Activated T-helper 1 cell treated with anti-CD3 and anti-CD28 coated beads, Interleukin-2, amount 50 U/mL, for 16 hours (primary cell): Measurements from ENCODE around the gene TAF11L4.
"Not testable (repeated sequence)": the region's sequence is repeated elsewhere in the genome, so short reads cannot be mapped to it uniquely, and the experiment has no call there.

Experiments
- DNase-seq, 2 donors: peaks; one replicate each; pipeline ENCODE4 v3.0.0-alpha.2; 2020; ENCODE audit warnings: low read depth in 1 of 2, low spot score in 1 of 2

TAF11L4 gene

DNA sequence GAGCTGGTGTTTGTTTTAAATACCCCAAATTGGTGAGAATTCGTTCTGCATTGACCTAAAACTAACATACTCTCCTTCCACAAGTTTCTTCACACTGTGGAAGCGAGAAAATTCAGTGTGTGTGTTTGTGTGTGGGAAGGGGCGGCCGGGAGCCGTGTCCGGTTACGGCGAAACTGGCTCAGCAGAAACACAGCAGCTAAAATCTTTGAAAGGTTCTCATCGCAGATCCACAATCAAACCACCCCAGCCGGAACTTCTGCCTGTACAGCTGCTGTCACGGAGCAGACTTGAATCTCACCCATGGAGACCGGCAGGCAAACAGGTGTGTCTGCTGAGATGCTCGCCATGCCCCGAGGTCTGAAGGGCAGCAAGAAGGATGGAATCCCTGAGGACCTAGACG is at the start of gene TAF11L4:
TSS of gene TAF11L4 (plus strand) at position 301 of the 400 bp plus-strand sequence.
- not testable (repeated sequence) for DNase-seq

DNA sequence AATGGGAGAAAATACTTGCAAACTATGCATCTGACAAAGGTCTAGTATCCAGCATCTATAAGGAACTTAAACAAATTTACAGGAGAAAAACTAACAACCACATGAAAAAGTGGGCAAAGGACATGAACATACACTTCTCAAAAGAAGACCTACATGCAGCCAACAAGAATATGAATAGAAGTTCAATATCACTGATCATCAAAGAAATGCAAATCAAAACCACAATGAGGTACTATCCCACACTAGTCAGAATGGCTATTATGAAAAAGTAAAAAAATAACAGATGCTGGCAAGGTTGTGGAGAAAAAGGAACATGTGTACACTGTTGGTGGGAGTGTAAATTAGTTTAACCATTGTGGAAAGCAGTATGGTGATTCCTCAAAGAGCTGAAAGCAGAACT is 46.5 kb upstream of the TAF11L4 start:
- not testable (repeated sequence) for DNase-seq

DNA sequence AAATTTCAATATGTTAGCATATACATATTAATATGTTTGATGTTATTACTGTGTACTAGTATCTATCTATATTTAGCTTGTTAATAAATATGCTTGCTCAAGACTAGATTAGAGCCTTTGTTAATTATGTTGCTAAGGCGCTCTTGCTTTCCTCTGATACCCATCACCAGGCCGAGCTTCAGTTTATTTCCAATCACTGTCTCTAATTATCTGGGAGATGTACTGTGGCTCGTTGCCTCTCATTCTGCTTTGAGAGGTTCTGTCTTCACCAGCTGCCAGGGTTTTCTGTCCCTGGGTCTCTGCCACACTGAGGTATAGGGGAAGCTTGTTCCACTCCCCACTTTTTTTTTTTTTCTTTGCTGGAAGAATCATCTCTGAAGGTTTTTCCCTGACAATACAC is 44.6 kb upstream of the TAF11L4 start:
- no peak for DNase-seq

DNA sequence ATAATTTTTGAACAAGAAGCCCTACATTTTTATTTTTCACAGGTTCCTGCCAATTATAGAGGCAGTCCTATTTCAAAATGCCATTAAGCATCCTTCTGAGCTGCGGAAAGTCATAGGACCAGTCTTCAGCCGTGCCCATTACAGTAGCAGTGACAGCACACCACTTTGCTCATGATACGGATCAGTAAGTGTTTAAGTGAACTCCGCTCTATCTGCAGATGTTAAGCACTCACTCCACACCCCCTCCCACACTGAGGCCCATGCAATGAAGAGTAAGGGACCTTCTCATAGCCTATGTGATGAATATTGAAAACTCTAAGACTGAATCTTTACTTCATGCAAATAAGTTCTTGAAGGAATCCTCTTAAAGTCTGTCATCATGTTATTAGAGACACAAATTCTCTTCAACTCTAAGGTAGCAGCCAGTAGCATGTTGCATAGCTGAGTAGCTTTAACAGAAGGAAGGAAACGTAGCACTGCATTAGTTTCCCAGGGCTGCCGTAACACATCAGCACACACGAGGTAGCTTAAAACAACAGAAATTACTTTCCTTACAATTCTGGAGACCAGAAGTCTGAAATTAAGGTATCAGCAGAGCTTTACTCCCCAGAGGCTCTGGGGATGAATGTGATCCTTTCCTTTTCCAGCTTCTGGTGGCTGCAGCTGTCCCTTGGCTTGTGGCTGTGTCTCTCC is 43.9 kb upstream of the TAF11L4 start:
- no peak for DNase-seq

DNA sequence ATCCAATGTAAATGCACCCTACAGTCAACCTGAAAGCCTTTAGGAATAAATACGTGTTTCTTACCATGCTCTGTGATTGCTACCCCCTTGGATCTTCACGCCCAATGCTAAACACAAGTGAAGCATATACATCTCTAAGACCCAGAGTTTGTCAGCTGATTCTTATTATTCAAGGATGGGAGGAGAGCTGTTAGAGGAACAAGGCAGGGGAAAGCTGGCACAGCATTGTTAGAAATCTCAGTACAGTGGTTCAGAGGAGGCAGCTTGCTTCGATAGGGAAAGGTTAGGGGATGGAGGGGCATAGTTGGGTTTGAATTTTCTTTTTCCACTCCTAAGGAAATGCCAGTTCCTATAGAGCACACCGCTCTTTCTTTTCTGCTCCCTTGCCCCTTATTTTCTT is 40.2 kb upstream of the TAF11L4 start:
- DNase-seq, result no peak

DNA sequence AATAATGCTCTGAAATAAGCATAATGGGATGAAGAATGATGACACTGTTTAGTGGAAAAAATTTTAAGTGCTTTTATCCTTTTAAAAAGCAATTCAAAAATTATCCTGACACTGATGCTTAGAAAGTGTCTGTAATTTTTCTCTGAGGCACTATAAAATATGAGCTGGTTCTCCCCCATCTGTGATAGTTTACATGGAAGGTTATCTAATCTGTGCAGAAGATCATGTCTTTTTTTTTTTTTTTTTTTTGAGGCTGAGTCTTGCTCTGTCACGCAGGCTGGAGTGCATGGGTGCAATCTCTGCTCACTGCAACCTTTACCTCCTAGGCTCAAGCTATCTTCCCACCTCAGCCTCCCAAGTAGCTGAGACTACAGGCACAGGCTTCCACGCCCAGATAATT is 38.8 kb upstream of the TAF11L4 start:
- DNase-seq, result no peak

DNA sequence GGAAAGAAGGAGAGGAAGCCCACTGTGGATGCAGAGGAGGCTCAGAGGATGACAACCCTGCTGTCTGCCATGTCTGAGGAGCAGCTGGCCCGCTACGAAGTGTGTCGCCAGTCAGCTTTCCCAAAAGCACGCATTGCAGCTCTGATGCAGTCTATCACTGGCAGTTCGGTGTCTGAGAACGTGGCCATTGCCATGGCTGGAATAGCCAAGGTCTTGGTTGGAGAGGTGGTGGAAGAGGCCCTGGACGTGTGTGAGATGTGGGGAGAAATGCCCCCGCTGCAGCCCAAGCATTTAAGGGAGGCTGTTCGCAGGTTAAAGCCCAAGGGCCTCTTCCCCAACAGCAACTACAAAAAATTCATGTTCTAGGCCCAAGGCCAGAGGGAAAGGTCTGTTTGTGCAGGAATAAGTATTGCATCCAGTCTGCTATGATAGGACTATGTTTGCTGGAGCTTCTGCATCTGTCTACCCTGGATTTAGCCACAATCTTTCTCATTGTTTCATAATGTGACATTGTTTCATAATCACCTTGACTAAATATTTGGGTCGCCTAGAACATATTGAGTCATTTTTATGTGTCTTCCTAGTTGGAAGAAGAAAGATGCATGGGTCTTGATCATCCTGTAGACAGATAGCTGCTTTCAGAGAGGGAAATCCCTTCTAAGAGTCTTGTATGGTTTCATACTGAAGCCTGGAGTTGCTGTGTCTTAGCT is 35.0 kb upstream of the TAF11L4 start:
- DNase-seq, result not testable (repeated sequence)

DNA sequence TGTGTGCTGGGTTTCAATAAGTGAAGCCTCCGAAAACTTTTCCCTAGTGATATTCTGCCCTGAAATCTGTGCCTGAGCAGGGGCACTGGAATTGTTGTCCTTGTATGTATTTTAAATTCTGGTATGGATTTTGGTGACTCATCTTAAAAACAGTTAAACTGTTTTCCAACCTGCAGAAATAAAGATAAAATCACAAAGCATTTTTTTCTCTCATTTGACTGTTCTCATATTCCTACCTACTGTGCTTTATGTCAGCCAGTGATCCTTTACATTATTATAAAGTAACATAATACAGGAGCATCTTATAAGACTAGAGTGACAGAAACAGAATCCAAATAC is 34.5 kb upstream of the TAF11L4 start:
- DNase-seq, result no peak

DNA sequence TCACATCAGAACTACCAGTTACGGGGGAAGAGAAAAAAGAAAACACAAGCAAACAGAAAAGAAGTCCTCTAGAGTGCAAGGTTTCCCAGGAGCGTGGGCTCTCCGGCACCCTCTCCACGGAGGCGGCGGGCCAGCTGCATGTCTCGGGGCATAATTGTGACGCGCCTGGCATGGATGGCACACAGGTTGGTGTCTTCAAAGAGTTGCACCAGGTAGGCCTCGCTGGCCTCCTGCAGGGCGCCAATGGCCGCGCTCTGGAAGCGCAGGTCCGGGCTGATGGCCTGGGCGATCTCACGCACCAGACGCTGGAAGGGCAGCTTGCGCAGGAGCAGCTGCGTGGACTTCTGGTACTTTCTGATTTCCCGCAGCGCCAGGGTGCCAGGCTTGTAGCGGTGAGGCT is 30.3 kb upstream of the TAF11L4 start:
- DNase-seq, result not testable (repeated sequence)

DNA sequence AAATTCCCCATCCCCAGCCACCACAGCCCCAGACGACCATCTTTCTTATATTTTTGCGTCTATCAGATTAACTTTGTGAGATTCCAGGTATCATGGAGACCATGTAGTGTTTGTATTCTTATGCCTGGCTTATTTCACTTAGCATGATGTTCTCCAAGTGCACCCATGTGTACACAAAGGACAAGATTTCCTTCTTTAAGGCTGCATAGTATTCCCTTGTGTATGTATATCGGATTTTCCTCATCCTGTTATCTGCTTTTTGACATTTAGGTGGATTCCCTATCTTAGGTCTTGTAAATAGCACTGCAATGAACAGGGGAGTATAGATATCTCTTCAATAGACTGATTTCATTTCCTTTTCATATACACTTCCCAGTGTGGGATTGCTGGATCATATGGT is 28.8 kb upstream of the TAF11L4 start:
- no peak for DNase-seq

DNA sequence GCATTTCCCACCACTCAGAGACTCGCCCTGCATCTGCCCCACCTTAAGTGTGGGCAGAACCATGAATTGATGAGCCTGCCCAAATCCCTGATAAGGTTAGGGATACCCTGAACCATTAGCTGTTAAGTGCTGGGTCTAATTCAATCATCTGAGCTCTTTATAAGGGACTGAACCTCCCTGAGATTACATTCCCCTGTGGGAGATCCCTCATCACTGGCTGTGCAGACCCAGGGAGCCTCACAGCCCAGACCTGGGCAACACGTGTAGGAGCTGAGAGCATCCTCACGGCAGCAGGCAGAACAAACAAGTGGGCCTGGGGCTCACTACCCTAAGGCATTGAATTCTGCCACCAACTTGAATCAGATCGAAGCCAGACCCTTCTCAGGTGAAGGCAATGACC is 24.2 kb upstream of the TAF11L4 start:
- no peak for DNase-seq

DNA sequence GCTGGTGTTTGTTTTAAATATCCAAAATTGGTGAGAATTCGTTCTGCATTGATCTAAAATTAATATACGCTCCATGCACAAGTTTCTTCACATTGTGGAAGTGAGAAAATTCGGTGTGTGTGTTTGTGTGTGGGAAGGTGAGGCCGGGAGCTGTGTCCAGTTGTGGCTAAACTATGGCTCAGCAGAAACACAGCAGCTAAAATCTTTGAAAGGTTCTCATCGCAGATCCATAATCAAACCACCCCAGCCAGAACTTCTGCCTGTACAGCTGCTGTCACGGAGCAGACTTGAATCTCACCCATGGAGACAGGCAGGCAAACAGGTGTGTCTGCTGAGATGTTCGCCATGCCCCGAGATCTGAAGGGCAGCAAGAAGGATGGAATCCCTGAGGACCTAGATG is 23.7 kb upstream of the TAF11L4 start, which contains the start of gene TAF11L2:
TSS of gene TAF11L2 (plus strand) at position 301 of the 400 bp plus-strand sequence.
- not testable (repeated sequence) for DNase-seq

DNA sequence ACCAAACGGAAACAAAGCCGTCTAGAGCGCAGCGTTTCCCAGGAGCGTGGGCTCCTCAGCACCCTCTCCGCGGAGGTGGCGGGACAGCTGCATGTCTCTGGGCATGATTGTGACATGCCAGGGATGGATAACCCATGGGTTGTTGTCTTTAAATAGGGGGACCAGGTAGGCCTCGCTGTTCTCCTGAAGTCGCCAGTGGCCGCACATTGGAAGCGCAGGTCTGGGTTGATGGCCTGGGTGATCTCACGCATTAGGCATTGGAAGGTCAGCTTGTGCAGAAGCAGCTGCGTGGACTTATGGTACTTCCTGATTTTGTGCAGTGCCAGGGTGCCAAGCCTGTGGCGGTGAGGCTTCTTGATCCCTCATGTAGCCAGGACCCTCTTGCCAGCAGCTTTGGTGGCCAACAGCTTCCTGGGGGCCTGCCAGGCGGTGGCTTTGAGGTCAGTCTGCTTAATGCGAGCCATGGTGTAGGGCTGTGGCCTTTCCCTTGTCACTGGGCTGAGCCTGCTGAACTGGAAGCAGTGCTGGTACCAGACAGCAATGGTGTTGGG is 9.8 kb upstream of the TAF11L4 start:
- DNase-seq, result no peak

DNA sequence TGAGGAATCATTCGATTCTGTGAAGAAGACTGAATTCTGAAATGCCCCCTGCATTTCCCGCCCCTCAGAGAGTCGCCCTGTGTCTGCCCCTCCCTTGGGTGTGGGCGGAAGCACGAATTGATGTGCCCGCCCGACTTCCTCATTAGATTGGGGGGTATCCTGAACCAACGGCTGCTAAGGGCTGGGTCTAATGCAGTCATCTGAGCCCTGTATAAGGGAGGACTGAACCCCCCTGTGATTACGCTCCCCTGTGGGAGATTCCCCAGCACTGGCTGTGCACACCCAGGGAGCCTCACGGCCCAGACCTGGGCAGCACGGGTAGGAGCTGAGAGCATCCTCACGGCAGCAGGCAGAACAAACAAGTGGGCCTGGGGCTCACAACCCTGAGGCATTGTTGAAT is 4.1 kb upstream of the TAF11L4 start:
- DNase-seq, result not testable (repeated sequence)

DNA sequence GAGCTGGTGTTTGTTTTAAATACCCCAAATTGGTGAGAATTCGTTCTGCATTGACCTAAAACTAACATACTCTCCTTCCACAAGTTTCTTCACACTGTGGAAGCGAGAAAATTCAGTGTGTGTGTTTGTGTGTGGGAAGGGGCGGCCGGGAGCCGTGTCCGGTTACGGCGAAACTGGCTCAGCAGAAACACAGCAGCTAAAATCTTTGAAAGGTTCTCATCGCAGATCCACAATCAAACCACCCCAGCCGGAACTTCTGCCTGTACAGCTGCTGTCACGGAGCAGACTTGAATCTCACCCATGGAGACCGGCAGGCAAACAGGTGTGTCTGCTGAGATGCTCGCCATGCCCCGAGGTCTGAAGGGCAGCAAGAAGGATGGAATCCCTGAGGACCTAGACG is 3.5 kb upstream of the TAF11L4 start, which contains the start of gene TAF11L3:
TSS of gene TAF11L3 (plus strand) at position 301 of the 400 bp plus-strand sequence.
- DNase-seq, result not testable (repeated sequence)

DNA sequence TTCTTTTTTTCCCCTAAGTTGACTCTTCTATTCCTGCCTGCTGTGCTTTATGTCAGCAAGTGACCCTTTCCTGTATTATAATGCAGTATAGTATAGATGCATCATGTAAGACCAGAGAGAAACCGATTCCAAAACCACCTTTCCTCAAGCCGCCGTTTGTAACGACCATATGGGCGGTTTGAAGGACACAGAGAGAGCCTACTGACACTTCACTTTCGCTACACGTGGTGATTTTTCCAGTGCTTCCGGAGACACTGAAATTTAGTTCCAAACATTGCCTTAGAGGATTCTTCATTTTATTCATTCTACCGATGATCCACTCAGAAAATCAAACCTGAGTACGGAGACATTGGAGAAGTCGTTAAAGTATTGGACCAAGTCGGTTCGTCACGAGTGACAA is 2.1 kb upstream of the TAF11L4 start:
- DNase-seq, result not testable (repeated sequence)

DNA sequence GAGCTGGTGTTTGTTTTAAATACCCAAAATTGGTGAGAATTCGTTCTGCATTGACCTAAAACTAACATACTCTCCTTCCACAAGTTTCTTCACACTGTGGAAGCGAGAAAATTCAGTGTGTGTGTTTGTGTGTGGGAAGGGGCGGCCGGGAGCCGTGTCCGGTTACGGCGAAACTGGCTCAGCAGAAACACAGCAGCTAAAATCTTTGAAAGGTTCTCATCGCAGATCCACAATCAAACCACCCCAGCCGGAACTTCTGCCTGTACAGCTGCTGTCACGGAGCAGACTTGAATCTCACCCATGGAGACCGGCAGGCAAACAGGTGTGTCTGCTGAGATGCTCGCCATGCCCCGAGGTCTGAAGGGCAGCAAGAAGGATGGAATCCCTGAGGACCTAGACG is 3.3 kb downstream of the TAF11L4 start, which contains the start of gene TAF11L5:
TSS of gene TAF11L5 (plus strand) at position 301 of the 400 bp plus-strand sequence.
- not testable (repeated sequence) for DNase-seq

DNA sequence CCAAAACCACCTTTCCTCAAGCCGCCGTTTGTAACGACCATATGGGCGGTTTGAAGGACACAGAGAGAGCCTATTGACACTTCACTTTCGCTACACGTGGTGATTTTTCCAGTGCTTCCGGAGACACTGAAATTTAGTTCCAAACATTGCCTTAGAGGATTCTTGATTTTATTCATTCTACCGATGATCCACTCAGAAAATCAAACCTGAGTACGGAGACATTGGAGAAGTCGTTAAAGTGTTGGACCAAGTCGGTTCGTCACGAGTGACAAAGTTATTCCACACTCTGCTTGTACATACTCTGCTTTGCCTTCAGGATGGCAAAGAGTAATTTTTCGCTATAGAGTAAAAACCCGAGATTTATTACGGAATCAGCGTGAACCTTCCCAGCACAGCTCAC is 4.9 kb downstream of the TAF11L4 start:
- DNase-seq, result not testable (repeated sequence)

DNA sequence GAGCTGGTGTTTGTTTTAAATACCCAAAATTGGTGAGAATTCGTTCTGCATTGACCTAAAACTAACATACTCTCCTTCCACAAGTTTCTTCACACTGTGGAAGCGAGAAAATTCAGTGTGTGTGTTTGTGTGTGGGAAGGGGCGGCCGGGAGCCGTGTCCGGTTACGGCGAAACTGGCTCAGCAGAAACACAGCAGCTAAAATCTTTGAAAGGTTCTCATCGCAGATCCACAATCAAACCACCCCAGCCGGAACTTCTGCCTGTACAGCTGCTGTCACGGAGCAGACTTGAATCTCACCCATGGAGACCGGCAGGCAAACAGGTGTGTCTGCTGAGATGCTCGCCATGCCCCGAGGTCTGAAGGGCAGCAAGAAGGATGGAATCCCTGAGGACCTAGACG is 6.8 kb downstream of the TAF11L4 start, which contains the start of gene TAF11L6:
TSS of gene TAF11L6 (plus strand) at position 301 of the 400 bp plus-strand sequence.
- not testable (repeated sequence) for DNase-seq
